Osteocyte (in vitro differentiated cells): Measurements from ENCODE around the gene TMEM250. TPM values are rescaled to one million over a fixed set of nuclear protein-coding genes. Genes with fewer than 3 reads are reported as not detected.

ENCODE experiments used
- DNase-seq: peaks from one replicate; pipeline ENCODE4 v3.0.0; 2021; ENCODE audit warnings: mixed read lengths; ENCODE audit not compliant: unreplicated experiment; ENCODE audit errors: extremely low spot score
- H3K27ac Mint-ChIP-seq: one replicate; pipeline ENCODE4 v1.8.0; 2021; ENCODE audit warnings: mild to moderate bottlenecking, mixed read lengths; ENCODE audit not compliant: unreplicated experiment
- H3K27me3 Mint-ChIP-seq: one replicate; pipeline ENCODE4 v1.8.0; 2021; ENCODE audit warnings: mixed read lengths; ENCODE audit not compliant: unreplicated experiment
- H3K36me3 Mint-ChIP-seq: one replicate; pipeline ENCODE4 v1.8.0; 2021; ENCODE audit warnings: mixed read lengths; ENCODE audit not compliant: unreplicated experiment
- H3K4me1 Mint-ChIP-seq: one replicate; pipeline ENCODE4 v1.8.0; 2021; ENCODE audit warnings: mixed read lengths; ENCODE audit not compliant: unreplicated experiment
- H3K4me3 Mint-ChIP-seq: one replicate; pipeline ENCODE4 v1.8.0; 2021; ENCODE audit warnings: mild to moderate bottlenecking, moderate library complexity, mixed read lengths; ENCODE audit not compliant: unreplicated experiment
- H3K9me3 Mint-ChIP-seq: one replicate; pipeline ENCODE4 v1.8.0; 2021; ENCODE audit warnings: mixed read lengths; ENCODE audit not compliant: unreplicated experiment
- total RNA-seq: library from RNA; stranded (reverse); gene quantifications from 2 replicates; pipeline ENCODE4 v1.2.1, GENCODE V29; 2021
- TF ChIP-seq, protein P1 (sequence below): fragments of 200-600 bp; sonication (generic); IDR thresholded peaks from 2 replicates; pipeline ENCODE4 v1.5.0; 2021; ENCODE audit warnings: antibody characterized with exemption, mild to moderate bottlenecking, moderate library complexity

The TMEM250 gene
- total RNA-seq, 1 donor from 2014 or later: 34.0 TPM

DNA sequence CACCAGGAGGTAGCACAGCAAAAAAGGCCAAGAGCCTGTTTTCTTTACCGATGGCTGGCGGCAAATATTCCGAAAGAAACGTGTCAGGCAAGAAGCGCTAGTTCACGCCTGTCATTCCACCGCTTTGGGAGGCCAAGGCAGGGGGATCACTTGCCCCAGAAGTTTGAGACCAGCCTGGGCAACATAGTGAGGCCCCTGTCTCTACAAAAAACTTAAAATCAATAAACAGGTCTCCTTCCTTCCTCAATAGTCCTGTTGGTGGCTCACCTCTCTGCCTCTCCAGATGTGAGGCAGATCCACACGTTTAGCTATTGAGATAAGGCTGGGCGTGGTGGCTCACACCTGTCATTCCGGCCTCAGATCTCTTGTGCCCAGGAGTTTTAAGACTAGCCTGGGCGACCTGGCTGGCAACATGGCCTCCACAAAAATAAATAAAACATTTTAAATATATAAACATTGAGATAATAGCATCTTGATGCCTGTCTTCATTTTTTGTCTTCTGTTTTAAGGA lies 1.3 kb upstream of the TMEM250 start:
- Mint-ChIP-seq H3K27me3 (no peaks in the 10 kb centered on the region), H3K36me3 (peaks cover 4% of the 10 kb centered on the region), H3K4me3 (peak overlapping the region; percentile 71), H3K4me1 (peaks cover 1% of the 10 kb centered on the region), H3K27ac (peak overlapping the region; percentile 34), H3K9me3 (peaks cover 2% of the 10 kb centered on the region)
- DNase-seq: no peak
- TF ChIP-seq, protein P1, sequence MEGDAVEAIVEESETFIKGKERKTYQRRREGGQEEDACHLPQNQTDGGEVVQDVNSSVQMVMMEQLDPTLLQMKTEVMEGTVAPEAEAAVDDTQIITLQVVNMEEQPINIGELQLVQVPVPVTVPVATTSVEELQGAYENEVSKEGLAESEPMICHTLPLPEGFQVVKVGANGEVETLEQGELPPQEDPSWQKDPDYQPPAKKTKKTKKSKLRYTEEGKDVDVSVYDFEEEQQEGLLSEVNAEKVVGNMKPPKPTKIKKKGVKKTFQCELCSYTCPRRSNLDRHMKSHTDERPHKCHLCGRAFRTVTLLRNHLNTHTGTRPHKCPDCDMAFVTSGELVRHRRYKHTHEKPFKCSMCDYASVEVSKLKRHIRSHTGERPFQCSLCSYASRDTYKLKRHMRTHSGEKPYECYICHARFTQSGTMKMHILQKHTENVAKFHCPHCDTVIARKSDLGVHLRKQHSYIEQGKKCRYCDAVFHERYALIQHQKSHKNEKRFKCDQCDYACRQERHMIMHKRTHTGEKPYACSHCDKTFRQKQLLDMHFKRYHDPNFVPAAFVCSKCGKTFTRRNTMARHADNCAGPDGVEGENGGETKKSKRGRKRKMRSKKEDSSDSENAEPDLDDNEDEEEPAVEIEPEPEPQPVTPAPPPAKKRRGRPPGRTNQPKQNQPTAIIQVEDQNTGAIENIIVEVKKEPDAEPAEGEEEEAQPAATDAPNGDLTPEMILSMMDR: no peak

DNA sequence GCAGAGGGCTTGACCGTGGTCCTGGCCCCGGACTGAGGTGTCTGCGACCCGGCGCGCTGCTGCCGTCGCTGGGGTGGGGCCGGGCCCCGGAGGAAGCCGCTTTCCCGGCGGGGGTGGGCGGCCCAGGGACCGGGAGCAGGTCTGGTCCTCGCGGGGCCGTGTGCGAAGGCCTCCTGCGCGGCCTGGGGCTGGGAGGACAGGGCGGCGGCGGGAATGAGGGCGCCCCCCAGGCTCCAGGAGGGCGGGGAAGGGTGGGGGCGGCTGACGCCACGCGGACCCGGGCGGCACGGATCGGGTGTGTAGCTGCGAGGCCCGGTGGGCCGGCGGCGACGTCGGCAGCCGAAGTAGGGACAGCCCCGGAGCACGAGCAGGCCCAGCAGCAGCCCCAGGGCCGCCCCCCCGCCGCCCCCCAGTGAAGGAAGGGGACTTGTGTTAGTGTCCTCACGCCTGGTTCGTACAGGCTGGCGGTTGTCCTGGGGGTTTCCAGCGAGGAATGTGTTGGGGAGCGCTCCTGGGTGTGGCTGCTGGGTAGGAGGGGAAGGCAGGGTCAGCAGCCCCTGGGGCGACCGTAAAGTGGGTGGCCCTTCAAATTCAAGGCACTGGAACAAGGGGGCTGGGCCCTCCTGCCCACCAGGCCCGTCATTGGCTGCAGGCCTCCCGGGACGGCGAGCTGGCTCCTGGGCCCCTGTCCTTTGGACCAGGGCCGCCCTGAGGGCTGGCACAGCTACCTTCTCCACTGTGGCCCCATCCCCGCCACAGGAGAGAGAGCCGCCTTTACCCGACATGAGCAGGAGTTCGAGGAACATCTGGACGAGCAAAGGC lies 597 bp upstream of the TMEM250 start:
- peaks cover 1% of the 10 kb centered on the region for H3K4me1 Mint-ChIP-seq
- peak overlapping the region; percentile 34 for H3K27ac Mint-ChIP-seq
- TF ChIP-seq, protein P1: no peak
- no peaks in the 10 kb centered on the region for H3K27me3 Mint-ChIP-seq
- H3K36me3 Mint-ChIP-seq: peaks cover 10% of the 10 kb centered on the region
- no peaks in the 10 kb centered on the region for H3K9me3 Mint-ChIP-seq
- peak overlapping the region; percentile 74 for H3K4me3 Mint-ChIP-seq
- no peak for DNase-seq

DNA sequence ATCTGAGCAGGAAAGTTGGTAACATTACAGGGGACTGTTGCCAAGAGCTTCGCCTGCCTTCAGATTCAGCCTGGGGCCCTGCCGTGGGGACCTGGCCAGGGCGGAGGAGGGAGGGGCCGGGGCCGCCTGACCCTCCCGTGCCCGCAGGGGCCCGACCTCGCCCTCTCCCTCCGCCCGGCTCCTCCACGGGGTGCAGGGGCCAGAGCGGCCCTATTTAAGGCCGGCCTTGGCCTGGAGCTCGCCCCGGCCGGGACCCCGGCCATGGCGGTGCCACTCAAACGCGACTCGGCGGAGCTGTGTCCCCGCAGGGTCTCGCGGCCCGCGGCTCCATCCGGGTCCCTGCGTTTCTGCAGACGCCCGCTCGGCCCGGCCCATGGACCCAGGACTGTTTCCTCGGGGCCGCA lies 757 bp downstream of the TMEM250 start:
- Mint-ChIP-seq H3K27ac (peak overlapping the region; percentile 56), H3K36me3 (peaks cover 11% of the 10 kb centered on the region), H3K9me3 (no peaks in the 10 kb centered on the region), H3K4me1 (peaks cover 3% of the 10 kb centered on the region), H3K4me3 (peak overlapping the region; percentile 67), H3K27me3 (no peaks in the 10 kb centered on the region)
- DNase-seq: no peak
- TF ChIP-seq, protein P1: no peak

DNA sequence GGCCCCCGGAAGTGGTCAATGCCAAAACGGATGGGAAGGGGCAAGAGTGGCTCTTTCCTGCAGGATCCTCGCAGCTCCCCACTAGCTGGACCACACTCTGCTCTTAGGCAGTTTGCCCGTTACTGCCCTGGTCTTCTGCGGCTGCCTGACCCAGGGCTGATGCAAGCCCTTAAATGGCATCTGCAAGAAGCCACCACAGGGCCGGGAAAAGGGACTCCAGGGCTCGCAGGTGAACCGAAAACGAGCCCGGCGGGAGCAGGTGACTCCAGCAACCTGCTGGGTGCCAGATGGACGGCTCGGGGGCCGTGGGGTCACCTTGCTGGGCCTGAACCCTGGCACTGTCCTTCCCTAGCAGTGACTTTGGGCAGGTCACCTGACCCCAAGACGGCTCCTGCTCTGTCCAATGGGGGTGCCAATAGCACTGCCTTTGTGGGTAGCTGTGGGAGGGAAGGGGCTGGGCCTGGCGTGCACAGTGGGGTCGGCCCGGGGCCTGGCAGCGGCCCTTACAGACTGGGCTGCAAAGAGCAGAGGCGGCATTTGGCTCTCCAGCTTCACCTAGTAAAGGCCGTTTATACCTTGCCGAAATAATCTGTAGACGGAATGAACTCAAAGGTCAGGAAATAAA lies 1.3 kb downstream of the TMEM250 start:
- Mint-ChIP-seq H3K36me3 (peaks cover 11% of the 10 kb centered on the region), H3K4me3 (peak overlapping the region; percentile 67), H3K27ac (peak overlapping the region; percentile 56), H3K4me1 (peaks cover 2% of the 10 kb centered on the region), H3K9me3 (no peaks in the 10 kb centered on the region), H3K27me3 (no peaks in the 10 kb centered on the region)
- no peak for DNase-seq
- TF ChIP-seq, protein P1: no peak
